ENCODE measurements around the gene LRG1.

Gene LRG1

DNA sequence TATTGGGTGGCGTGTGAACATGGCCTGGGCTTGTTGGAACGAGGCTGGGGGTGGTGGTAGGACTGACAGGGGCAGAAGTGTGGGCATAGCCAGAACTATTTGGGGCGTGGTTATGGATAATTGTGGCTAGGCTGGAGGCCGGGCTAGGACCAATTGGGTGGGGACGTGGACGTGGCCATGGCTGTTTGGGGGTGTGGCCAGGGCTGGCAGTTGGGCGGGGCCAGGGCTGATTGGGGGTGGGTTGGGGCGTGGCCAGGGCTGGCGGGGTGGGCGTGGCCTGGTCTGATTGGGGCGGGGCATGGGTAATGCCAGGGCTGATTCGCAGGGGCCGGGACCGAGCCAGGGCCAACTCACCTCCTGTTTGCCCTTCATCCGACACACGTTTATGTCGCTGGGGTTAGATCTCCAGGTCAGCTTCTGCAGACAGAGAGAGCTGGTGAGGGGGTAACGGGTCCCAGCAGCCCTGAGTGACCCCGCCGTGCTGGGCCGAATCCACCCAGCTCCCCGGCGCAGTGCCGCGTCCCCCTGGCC, 16.8 kb upstream of the LRG1 start:
- TF ChIP-seq, protein P1, sequence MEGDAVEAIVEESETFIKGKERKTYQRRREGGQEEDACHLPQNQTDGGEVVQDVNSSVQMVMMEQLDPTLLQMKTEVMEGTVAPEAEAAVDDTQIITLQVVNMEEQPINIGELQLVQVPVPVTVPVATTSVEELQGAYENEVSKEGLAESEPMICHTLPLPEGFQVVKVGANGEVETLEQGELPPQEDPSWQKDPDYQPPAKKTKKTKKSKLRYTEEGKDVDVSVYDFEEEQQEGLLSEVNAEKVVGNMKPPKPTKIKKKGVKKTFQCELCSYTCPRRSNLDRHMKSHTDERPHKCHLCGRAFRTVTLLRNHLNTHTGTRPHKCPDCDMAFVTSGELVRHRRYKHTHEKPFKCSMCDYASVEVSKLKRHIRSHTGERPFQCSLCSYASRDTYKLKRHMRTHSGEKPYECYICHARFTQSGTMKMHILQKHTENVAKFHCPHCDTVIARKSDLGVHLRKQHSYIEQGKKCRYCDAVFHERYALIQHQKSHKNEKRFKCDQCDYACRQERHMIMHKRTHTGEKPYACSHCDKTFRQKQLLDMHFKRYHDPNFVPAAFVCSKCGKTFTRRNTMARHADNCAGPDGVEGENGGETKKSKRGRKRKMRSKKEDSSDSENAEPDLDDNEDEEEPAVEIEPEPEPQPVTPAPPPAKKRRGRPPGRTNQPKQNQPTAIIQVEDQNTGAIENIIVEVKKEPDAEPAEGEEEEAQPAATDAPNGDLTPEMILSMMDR (conservative IDR thresholded peaks at IDR 0.05; ENCODE audit: low read depth, low read length): no peak
- DNase-seq (ENCODE audit: low read depth): no peak
- H3K4me3 ChIP-seq (ENCODE audit: low read depth, low read length): no peak overlapping the region

DNA sequence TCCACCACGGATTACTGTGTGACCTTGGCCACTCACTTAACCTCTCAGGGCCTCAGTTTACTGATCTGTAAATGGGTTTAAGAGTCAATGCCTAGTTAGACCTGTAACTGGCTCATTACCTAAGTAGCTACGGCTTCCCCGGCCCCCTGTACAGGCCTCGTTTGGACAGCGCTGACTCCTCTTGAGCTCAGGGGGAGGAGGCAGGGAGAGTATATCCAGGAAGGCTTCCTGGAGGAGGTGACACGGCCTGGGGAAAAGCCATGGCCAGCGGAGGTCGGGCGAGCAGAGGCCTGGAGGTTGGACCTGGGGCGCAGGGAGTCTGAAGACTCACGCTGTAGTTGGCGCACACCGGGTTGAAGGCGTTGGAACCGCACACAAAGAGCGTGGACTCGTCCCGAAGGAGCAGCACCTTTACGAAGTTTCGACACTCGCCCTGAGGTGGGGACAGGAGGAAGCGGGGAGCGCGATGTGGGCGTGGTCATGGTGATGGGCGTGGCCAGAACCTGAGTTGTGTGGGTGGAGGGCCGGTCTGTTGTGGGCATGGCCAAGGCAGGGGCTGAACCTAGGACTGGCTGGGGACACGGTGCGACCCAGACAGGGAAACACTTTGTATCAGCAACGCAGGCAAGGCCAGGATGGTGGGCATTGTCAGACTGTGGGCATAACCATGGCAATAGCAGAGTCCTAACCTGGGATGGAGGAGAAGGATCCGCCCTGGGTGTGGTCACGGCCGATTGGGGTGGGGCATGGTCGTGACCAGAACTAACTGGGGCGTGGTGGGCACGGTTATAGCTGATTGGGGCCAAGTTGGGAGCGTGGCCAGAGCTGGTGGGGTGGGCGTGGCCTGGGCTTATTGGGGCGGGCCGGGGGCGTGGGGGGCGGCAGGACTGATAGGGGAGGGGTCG, 16.1 kb upstream of the LRG1 start:
- DNase-seq (ENCODE audit: low read depth): no peak
- TF ChIP-seq, protein P1 (conservative IDR thresholded peaks at IDR 0.05; ENCODE audit: low read depth, low read length): no peak

DNA sequence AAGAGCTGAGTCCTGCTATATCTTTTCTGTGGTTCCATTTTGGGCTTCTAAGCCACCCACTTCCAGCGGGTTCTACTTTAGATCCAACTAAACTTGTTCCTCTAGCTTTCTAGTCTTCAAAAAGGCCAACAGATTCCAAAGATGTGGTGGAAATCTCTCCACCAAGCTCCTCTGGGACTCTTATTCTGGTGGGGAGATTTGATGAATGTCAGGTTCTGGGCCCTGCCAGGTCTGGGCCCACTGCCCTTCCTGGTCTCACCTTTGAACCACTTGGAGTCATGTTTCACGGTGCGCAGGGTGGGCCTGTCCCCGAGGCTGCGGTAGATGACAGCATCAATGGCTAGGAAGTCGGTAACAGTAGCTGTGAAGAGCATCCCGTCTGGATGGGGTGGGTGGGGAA, 14.9 kb upstream of the LRG1 start:
- H3K4me3 ChIP-seq (ENCODE audit: low read depth, low read length): no peak overlapping the region
- DNase-seq (ENCODE audit: low read depth): no peak
- TF ChIP-seq, protein P1 (conservative IDR thresholded peaks at IDR 0.05; ENCODE audit: low read depth, low read length): no peak

More for the DNA sequence above, 16.1 kb upstream of the LRG1 start:
- no peak overlapping the region for H3K4me3 ChIP-seq (ENCODE audit: low read depth, low read length)

GRCh38 chr19:4553775-4554174, 13.9 kb upstream of the LRG1 start:
- TF ChIP-seq, protein P1 (conservative IDR thresholded peaks at IDR 0.05; ENCODE audit: low read depth, low read length): no peak
- DNase-seq (ENCODE audit: low read depth): no peak
- H3K4me3 ChIP-seq (ENCODE audit: low read depth, low read length): no peak overlapping the region

DNA sequence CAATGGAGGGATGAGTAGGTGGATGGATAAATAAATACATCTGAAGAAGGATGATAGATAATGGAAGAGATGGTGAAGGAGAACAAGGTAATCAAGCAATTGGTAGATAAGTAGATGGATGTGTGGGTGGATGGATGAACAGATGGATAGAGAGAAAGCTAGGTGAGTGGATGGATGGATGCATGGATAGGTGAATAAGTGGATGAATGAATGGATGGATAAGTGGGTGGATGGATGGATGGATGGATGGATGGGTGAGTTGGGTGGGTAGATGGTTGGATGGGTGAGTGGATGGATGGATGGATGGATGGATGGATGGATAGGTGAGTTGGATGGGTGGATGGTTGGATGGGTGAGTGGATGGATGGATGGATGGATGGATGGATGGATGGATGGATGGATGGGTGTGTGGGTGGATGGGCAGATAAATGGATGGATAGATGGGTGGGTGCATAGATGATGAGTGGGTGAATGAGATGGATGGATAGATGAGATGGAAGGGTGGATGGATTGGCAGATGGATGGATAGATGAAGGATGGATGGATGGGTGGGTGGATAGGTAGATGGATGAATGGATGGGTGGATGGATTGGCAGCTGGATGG, 13.4 kb upstream of the LRG1 start:
- DNase-seq (ENCODE audit: low read depth): no peak
- TF ChIP-seq, protein P1 (conservative IDR thresholded peaks at IDR 0.05; ENCODE audit: low read depth, low read length): no peak
- H3K4me3 ChIP-seq (ENCODE audit: low read depth, low read length): no peak overlapping the region

DNA sequence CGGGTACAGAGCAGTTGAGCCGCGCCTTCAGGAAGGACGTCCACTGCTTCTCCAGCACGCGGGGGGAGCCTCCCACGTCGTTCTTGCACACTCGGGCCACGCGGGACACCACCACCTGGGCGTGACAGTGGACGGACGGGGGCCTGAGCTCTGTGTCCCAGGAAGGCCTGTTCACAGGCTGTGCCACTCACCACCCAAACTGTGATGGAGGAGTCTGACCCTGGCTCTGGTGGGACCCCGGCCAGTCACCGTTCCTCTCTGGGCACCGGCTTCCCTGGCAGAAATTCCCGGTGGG, 12.6 kb upstream of the LRG1 start:
- TF ChIP-seq, protein P1 (conservative IDR thresholded peaks at IDR 0.05; ENCODE audit: low read depth, low read length): no peak
- DNase-seq (ENCODE audit: low read depth): no peak
- H3K4me3 ChIP-seq (ENCODE audit: low read depth, low read length): no peak overlapping the region
